GM21529 (cell line): ENCODE data around the gene VTI1A.
A peak's percentile ranks its signal among the peaks of the same experiment; 100 is the strongest.
"Not testable (repeated sequence)": the region's sequence is repeated elsewhere in the genome, so short reads cannot be mapped to it uniquely, and the experiment has no call there.

ENCODE experiments used
- ATAC-seq: cut with Tn5 transposase; IDR thresholded peaks from one replicate; pipeline ENCODE4 v1.9.1; 2021; ENCODE audit not compliant: unreplicated experiment

The VTI1A gene

GRCh38 chr10:112538168-112538567 lies 91.2 kb downstream of the VTI1A start:
- ATAC-seq = no peak

- no peak for ATAC-seq
Measured at GRCh38 chr10:112539340-112539739, 92.3 kb downstream of the VTI1A start.

- not testable (repeated sequence) for ATAC-seq
Measured at GRCh38 chr10:112542823-112543222, 95.8 kb downstream of the VTI1A start.

- peak; percentile 83 for ATAC-seq
Measured at GRCh38 chr10:112546474-112546873, 99.5 kb downstream of the VTI1A start.

- ATAC-seq = no peak
Measured at GRCh38 chr10:112548535-112549276, 101.7 kb downstream of the VTI1A start.

- no peak for ATAC-seq
Measured at GRCh38 chr10:112552593-112553110, 105.6 kb downstream of the VTI1A start.

- no peak for ATAC-seq
Measured at GRCh38 chr10:112553315-112553714, 106.3 kb downstream of the VTI1A start.

- ATAC-seq = no peak
Measured at GRCh38 chr10:112554263-112554662, 107.2 kb downstream of the VTI1A start.

- ATAC-seq = no peak
Measured at GRCh38 chr10:112557197-112557596, 110.2 kb downstream of the VTI1A start.

- ATAC-seq = no peak
Measured at GRCh38 chr10:112558476-112559142, 111.6 kb downstream of the VTI1A start.

GRCh38 chr10:112559349-112559748 lies 112.3 kb downstream of the VTI1A start:
- no peak for ATAC-seq

- ATAC-seq = no peak
Measured at GRCh38 chr10:112562122-112562521, 115.1 kb downstream of the VTI1A start.

GRCh38 chr10:112562809-112563663 lies 116.0 kb downstream of the VTI1A start:
- no peak for ATAC-seq

GRCh38 chr10:112564337-112564736 lies 117.3 kb downstream of the VTI1A start:
- ATAC-seq = no peak

GRCh38 chr10:112565434-112566053 lies 118.5 kb downstream of the VTI1A start:
- ATAC-seq = no peak

- ATAC-seq = no peak
Measured at GRCh38 chr10:112570585-112570984, 123.6 kb downstream of the VTI1A start.

- no peak for ATAC-seq
Measured at GRCh38 chr10:112579578-112579977, 132.6 kb downstream of the VTI1A start.

- no peak for ATAC-seq
Measured at GRCh38 chr10:112580267-112580666, 133.3 kb downstream of the VTI1A start.

- no peak for ATAC-seq
Measured at GRCh38 chr10:112581921-112582320, 134.9 kb downstream of the VTI1A start.

- ATAC-seq = no peak
Measured at GRCh38 chr10:112583236-112583939, 136.4 kb downstream of the VTI1A start.
